COLO668 (cell line): ENCODE results near the gene ANO2.

Experiments used
- DNase-seq: peaks from one replicate; lab custom pipeline; 2025; ENCODE audit not compliant: unreplicated experiment; lab: John Stamatoyannopoulos, UW

The ANO2 gene

GRCh38 chr12:5522432-5523335, 422.4 kb downstream of the ANO2 start:
- DNase-seq = no peak

GRCh38 chr12:5521456-5522325, 423.4 kb downstream of the ANO2 start:
- no peak for DNase-seq

DNA sequence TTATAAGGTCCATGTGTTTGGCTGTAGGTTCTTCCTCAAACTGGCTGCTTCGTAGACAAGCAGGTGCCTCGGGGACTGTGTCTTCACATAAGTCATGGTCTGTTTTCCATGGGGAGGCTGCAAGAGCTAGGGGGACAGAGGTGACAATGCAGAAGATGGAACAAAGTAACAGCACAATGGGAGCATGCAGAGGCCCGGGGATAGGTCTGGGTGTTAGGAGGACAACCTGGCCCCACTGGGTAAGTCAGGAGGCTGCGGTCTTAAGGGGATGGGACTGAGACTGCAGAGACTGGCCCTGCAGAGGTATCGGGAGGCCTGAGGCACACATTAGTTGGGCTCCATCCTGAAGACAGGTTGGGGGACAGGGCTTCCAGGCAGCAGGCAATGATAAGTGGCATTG, 424.2 kb downstream of the ANO2 start:
- DNase-seq = no peak

DNA sequence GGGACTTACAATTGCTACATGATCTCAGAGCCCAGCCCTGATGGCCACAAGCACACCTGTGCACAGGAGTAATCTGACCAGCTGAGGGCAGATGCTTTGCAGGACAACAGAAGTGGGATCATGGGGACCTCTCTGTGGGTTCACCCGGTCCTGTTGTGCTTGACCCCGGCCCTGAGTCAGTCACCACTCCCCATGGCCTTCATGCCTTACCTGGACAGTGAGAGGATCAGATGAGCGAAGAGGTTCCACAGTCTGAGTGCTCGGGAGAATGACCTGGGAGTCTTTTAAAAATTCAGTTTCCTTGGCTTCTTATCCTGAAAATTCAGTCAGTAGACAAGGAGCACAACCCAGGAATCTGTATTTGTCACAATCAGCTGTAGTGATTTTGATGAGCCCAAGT, 425.0 kb downstream of the ANO2 start:
- no peak for DNase-seq

DNA sequence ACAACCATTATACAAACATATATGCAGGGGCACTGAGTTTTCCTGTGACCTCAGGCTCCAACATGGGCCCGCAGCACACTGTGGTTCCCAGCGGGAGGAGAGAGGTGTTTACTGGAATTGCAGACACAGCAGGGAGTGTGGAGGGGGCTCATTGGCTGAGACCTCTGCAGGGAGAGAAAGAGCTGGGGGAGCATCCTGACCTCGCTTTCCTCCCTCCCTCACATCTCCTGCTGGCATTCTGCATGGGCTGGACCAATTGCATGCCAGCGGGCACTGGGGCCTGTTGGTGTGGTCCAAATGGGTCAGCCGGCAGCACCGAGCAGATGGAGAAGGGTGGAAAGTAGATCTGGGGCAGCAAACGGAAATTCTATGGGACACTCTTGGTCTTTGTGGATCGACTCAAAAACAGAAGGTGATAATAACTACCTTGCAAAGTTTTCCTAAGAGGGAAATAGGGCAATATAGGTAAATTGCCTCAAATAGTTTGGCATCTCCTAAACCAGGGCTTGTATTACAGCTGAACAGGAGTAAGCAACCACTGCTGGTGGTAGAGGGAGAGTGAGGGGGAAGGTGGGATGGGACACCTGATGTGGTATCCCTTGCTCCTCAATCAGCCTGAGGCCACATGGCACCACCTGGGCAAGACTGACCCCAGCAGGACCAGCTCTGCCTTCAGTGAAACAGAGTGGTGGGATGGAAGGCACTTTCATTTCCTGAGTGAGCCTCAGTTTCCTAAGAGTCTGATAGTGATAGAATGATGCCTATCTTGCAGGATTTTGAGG, 426.3 kb downstream of the ANO2 start:
- no peak for DNase-seq

GRCh38 chr12:5516371-5517241, 428.5 kb downstream of the ANO2 start:
- DNase-seq = no peak

DNA sequence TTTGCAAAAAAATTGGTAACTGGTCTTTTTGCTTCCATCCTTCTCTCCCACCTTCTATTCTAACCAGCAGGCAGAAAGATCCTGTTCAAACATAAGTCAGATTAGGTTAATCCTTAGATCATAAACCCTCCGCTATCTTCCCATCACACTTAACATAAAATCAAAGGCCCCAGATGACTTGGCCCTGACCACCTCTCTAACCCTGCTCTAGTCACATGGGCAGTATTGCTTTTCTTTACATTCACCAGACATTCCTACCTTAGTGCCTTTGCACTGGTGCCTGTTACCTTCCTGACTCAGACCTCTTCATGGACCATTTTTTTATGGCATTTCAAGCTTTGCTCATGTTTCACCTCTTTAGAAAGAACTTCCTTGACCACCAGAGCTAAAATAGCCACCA, 429.6 kb downstream of the ANO2 start:
- DNase-seq = no peak

- DNase-seq = no peak
These were observed 430.5 kb downstream of the ANO2 start for GRCh38 chr12:5514545-5514944.

GRCh38 chr12:5514016-5514415, 431.0 kb downstream of the ANO2 start:
- DNase-seq = no peak

- no peak for DNase-seq
These were observed 431.7 kb downstream of the ANO2 start for GRCh38 chr12:5513406-5513805.
